ENCODE results near the gene ZFP36L1.
A peak's percentile ranks its signal among the peaks of the same experiment; 100 is the strongest.

ZFP36L1 gene

DNA sequence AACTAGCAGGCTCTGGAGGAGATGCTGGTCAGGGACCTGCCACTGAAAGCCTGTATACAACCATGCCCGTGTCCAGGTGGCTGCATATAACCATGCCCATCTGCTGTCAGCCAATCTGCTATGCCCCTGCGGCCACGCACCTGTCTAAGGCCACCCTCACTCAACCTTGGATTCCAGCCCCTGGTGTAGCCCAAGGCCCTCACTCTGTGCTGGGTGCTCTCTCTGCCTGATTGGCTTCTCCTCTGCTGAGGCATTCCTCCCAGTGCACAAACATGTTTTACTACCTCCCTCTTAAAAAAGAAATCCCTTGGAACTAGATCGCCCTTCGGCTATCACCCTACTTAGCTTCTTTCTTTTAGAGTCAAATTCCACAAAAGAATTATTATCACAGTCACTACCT lies 45.5 kb downstream of the ZFP36L1 start:
- no peak for FAIRE-seq

DNA sequence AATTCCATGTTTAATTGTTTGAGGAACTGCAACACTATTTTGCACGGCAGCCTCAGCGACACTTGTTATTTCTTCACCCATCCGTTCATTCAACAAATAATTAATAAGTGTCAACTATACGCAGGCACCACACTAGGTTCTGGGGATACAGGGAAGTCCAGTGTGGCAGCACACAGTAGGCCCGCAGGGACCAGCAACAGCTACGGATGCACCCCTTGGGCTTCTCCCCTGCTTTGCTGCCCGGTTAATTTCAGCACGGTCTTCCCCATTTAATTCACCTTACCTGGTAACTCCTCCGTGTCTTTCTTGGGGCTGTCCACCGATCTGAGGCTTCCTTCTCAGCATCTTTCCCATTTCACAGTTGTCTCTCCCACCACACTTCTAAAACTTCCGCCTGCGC lies 48.3 kb downstream of the ZFP36L1 start:
- DNase-seq (ENCODE audit: insufficient read length, low spot score) (no peak), FAIRE-seq (no peak)

More for the DNA sequence above, 45.5 kb downstream of the ZFP36L1 start:
- no peak for DNase-seq (ENCODE audit: insufficient read length, low spot score)

DNA sequence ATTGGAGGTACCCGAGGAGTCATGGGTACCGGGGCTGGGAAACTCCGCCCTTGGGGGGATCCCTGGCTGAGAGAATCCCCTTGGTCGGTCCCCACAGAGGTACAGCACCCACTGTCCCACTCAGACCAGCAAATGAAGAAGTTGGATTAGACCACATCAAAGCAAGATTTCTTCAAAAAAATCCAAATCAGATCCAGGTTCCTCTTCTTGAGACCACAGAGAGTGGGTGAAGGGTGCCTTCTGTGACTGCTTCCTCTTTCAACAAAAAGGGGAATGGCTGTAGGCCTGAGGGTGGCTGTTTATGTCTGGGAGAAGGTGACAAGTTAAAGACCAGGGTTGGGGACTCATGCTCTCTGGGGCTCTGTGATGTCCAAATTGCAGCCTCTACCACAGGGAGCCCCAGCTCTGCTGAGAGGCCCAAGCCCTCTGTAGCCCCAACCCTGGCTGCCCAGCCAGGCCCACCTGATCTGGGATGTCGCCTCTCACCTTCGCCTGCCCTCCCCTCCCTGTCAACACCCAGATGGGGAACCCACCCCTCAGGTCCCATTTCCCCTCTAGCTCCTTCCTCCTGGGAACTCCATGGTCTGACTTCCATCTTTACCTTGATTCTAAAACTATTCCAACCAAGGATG lies 50.9 kb downstream of the ZFP36L1 start:
- FAIRE-seq (peak; percentile 44), DNase-seq (ENCODE audit: insufficient read length, low spot score) (peak; percentile 28)

DNA sequence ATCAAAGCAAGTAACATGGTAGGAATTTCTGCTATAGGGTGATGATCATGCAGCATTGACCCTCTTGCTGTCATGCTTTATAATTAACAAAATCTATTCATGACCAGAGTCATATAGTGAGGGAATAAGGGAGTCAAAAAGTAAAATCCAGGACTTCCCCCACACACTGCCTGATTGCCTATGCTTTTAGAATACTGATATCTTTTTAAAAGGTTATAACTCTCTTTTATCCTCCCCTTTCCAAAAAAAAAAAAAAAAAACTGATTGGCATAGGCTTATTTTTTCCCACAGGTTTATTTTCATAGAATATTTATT lies 51.4 kb downstream of the ZFP36L1 start:
- DNase-seq (ENCODE audit: insufficient read length, low spot score) (no peak), FAIRE-seq (no peak)

DNA sequence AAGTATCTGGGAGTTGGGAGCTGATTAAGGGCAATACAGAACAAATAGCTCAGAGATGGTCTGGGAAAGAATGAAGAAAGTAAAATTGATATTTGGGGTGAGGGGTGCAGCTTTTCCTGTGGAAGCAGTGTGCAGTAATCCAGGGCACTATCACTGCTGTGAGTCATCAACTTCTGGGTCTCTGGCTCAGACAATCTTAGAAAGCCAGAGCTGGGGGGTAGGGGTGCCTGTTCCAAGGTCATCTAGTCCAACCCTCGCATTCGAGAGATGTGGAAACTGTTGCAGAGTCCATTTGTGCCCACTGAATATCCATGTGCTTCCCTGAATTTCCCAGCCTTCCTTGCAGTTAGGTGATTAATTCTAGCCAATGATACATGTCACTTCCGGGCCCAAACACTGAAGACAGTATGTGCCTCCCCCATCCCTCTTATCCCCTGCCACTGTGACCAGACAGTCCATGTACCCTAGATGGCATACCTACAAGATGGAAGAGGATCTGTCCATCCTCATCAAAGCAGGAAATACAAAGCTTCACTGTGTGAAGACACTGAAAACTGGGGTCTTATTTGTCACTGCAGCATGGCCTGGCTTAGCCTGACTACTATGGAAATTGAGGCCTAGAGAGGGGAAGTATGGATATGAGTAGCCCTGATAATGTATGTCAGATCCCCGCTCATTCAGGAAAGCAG lies 51.9 kb downstream of the ZFP36L1 start:
- DNase-seq (ENCODE audit: insufficient read length, low spot score) (no peak), FAIRE-seq (no peak)

DNA sequence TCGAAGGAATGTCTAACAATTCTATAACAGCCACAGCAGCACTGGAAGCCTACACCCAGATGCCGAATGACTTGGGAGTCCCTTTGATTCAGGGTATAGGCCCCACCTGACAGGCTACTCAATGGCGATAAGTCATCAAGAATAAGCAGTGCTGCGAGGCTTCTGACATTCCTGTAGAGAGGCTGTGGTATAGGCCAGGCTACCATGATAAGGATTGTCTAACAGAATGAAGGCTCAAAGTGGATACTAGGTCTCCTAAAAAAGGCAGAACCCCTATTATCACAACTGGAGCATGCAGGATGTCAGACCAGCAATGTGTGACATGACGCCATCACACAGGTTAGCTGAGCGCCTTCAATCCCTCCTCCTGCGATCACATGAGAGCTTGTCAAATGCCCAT lies 53.2 kb downstream of the ZFP36L1 start:
- FAIRE-seq (no peak), DNase-seq (ENCODE audit: insufficient read length, low spot score) (no peak)

DNA sequence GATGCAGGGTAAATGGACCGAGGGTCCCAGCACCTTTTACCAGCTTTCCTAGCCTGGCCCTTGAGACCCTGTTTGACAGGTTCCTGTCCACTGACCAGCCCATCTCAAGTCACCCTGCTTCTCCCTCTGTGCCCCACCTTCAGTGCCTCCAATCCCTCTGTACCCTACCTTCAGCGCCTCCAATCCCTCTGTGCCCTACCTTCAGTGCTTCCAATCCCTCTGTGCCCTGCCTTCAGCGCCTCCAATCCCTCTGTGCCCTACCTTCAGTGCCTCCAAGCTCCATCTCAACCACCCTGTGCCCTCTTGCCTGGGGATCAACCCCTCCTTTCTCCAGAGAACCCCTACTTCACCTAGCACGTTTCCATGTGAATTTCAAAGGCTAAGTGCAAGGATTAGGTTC lies 54.3 kb downstream of the ZFP36L1 start:
- FAIRE-seq, result no peak
- no peak for DNase-seq (ENCODE audit: insufficient read length, low spot score)

Data from GM19239 (cell line).